Measurements from ENCODE around the gene AKT3. TPM values are rescaled to one million over a fixed set of nuclear protein-coding genes. Genes with fewer than 3 reads are reported as not detected.
"Not testable (repeated sequence)": the region's sequence is repeated elsewhere in the genome, so short reads cannot be mapped to it uniquely, and the experiment has no call there.

The AKT3 gene
- total RNA-seq, 2 experiments from 2014 or later = 29.3 to 34.6 TPM

- ATAC-seq = no peak
- Mint-ChIP-seq H3K9me3 (ENCODE audit: low read depth) (peaks cover 2% of the 10 kb centered on the region), H3K27ac (no peak overlapping the region), H3K27me3 (no peaks in the 10 kb centered on the region), H3K4me3 (no peak overlapping the region), H3K4me1 (peaks cover 44% of the 10 kb centered on the region), H3K36me3 (ENCODE audit: low read depth) (peaks cover 12% of the 10 kb centered on the region)
- CTCF ChIA-PET = interaction anchor here (2.3 kb wide), 1 partner anchor 16 kb away, joined by 6 read pairs; no protein-coding TSS in a partner anchor
- POLR2A ChIA-PET = no interaction called here
- intact Hi-C loops (cut with DNase I, micrococcal nuclease) = no loop called here
- no peak for DNase-seq
Observed at GRCh38 chr1:243841507-243841906, 8.5 kb downstream of the AKT3 start.

- ATAC-seq (peak; percentile 94), DNase-seq (no peak)
- intact Hi-C loops (cut with DNase I, micrococcal nuclease) = loop anchor here (1.0 to 5.0 kb wide), 5 partner anchors 11 to 241 kb away; partner anchors contain the start of gene AKT3 (in 1 of the 2)
- H3K36me3 Mint-ChIP-seq (ENCODE audit: low read depth) = peaks cover 33% of the 10 kb centered on the region
- H3K4me1 Mint-ChIP-seq = peaks cover 39% of the 10 kb centered on the region
- ChIA-PET POLR2A (interaction anchor here (0.9 to 1.4 kb wide), 3 partner anchors 11 to 39 kb away, joined by 4 to 7 read pairs (median 4); no protein-coding TSS in a partner anchor), CTCF (interaction anchor here (0.5 to 1.3 kb wide), 5 partner anchors 9 to 84 kb away, joined by 3 to 5 read pairs (median 3); no protein-coding TSS in a partner anchor)
- no peaks in the 10 kb centered on the region for H3K27me3 Mint-ChIP-seq
- H3K27ac Mint-ChIP-seq = peak overlapping the region; percentile 60
- peaks cover 13% of the 10 kb centered on the region for H3K9me3 Mint-ChIP-seq (ENCODE audit: low read depth)
- H3K4me3 Mint-ChIP-seq = no peak overlapping the region
Observed at GRCh38 chr1:243837907-243838535, 12.0 kb downstream of the AKT3 start.

- Mint-ChIP-seq H3K4me1 (peaks cover 41% of the 10 kb centered on the region), H3K4me3 (no peak overlapping the region), H3K36me3 (ENCODE audit: low read depth) (peaks cover 32% of the 10 kb centered on the region), H3K27me3 (no peaks in the 10 kb centered on the region), H3K27ac (no peak overlapping the region), H3K9me3 (ENCODE audit: low read depth) (peaks cover 13% of the 10 kb centered on the region)
- POLR2A ChIA-PET = no interaction called here
- no peak for ATAC-seq
- intact Hi-C loops (cut with DNase I, micrococcal nuclease) = no loop called here
- no peak for DNase-seq
- CTCF ChIA-PET = no interaction called here
Observed at GRCh38 chr1:243834130-243834529, 15.9 kb downstream of the AKT3 start.

DNA sequence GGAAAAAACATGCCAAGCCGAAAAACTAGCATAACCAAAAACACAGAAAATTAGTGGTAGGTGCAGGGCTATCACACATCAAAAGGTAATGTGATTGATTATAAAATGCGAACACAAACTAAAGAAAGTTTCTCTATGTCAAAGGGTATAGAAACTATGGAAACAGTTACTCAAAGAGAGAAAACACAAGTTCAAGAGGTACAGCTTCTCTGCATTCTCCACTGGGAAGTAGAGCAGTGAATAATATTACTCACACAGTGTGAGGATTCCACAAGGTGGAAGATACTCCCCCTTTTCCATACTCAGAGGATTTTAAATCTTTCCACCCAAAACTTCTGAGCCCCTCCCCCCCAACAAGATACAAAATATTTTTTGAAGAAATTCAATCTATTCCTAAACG is 18.6 kb downstream of the AKT3 start:
- no peak overlapping the region for H3K4me3 Mint-ChIP-seq
- DNase-seq (no peak), ATAC-seq (peak; percentile 78)
- ChIA-PET POLR2A (no interaction called here), CTCF (interaction anchor here (0.7 kb wide), 1 partner anchor 298 kb away, joined by 3 read pairs; no protein-coding TSS in a partner anchor)
- H3K27me3 Mint-ChIP-seq = no peaks in the 10 kb centered on the region
- H3K4me1 Mint-ChIP-seq = peaks cover 39% of the 10 kb centered on the region
- H3K27ac Mint-ChIP-seq = peak overlapping the region; percentile 48
- H3K36me3 Mint-ChIP-seq (ENCODE audit: low read depth) = peaks cover 30% of the 10 kb centered on the region
- H3K9me3 Mint-ChIP-seq (ENCODE audit: low read depth) = peaks cover 10% of the 10 kb centered on the region
- intact Hi-C loops (cut with DNase I, micrococcal nuclease) = loop anchor here in 1 of 2 experiments (1.0 kb wide), 1 partner anchor 19 kb away; the partner anchor contains the start of gene AKT3

GRCh38 chr1:243827206-243827605 is 22.8 kb downstream of the AKT3 start:
- intact Hi-C loops (cut with DNase I, micrococcal nuclease) = no loop called here
- Mint-ChIP-seq H3K4me3 (peak overlapping the region; percentile 12), H3K27ac (peak overlapping the region; percentile 47), H3K9me3 (ENCODE audit: low read depth) (peaks cover 9% of the 10 kb centered on the region), H3K4me1 (peaks cover 47% of the 10 kb centered on the region), H3K36me3 (ENCODE audit: low read depth) (peaks cover 42% of the 10 kb centered on the region), H3K27me3 (no peaks in the 10 kb centered on the region)
- DNase-seq (no peak), ATAC-seq (no peak)
- POLR2A ChIA-PET = no interaction called here
- CTCF ChIA-PET = interaction anchor here (1.0 kb wide), 1 partner anchor 10 kb away, joined by 3 read pairs; no protein-coding TSS in a partner anchor

GRCh38 chr1:243824907-243825306 is 25.1 kb downstream of the AKT3 start:
- peaks cover 63% of the 10 kb centered on the region for H3K36me3 Mint-ChIP-seq (ENCODE audit: low read depth)
- ATAC-seq; DNase-seq; H3K27me3 Mint-ChIP-seq; H3K4me3 Mint-ChIP-seq; H3K27ac Mint-ChIP-seq; intact Hi-C loops (cut with DNase I, micrococcal nuclease); POLR2A ChIA-PET: not testable (repeated sequence)
- peaks cover 41% of the 10 kb centered on the region for H3K4me1 Mint-ChIP-seq
- CTCF ChIA-PET = interaction anchor here (2.1 kb wide), 1 partner anchor 16 kb away, joined by 6 read pairs; no protein-coding TSS in a partner anchor
- H3K9me3 Mint-ChIP-seq (ENCODE audit: low read depth) = peaks cover 27% of the 10 kb centered on the region

GRCh38 chr1:243821177-243821680 is 28.8 kb downstream of the AKT3 start:
- no peak overlapping the region for H3K27ac Mint-ChIP-seq
- ChIA-PET POLR2A (interaction anchor here (1.1 kb wide), 1 partner anchor 23 kb away, joined by 3 read pairs; no protein-coding TSS in a partner anchor), CTCF (interaction anchor here (1.5 kb wide), 1 partner anchor 11 kb away, joined by 3 read pairs; no protein-coding TSS in a partner anchor)
- H3K27me3 Mint-ChIP-seq = no peaks in the 10 kb centered on the region
- peaks cover 27% of the 10 kb centered on the region for H3K9me3 Mint-ChIP-seq (ENCODE audit: low read depth)
- DNase-seq (no peak), ATAC-seq (no peak)
- H3K4me1 Mint-ChIP-seq = peaks cover 25% of the 10 kb centered on the region
- no peak overlapping the region for H3K4me3 Mint-ChIP-seq
- peaks cover 69% of the 10 kb centered on the region for H3K36me3 Mint-ChIP-seq (ENCODE audit: low read depth)
- intact Hi-C loops (cut with DNase I, micrococcal nuclease) = no loop called here

DNA sequence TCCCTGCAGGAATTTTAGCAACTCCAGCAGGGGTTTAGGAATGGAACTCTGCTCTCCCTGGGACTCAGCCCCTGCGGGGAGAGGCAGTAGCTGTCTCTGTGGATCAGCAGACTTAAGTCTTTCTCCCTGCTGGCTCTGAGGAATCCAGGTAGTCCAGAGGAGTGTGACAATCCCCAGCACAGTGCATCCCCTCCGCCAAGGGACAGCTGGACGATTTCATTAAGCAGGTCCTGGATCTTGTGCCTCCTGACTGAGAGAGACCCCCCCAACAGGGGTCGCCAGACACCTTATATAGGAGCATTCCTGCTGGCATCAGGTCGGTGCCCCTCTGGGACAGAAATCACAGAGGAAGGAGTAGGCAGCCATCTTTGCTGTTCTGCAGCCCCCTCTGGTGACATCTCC is 30.6 kb downstream of the AKT3 start:
- intact Hi-C loops (cut with DNase I, micrococcal nuclease) = no loop called here
- ATAC-seq (no peak), DNase-seq (no peak)
- Mint-ChIP-seq H3K9me3 (ENCODE audit: low read depth) (peaks cover 29% of the 10 kb centered on the region), H3K36me3 (ENCODE audit: low read depth) (peaks cover 64% of the 10 kb centered on the region), H3K27ac (no peak overlapping the region), H3K4me1 (peaks cover 23% of the 10 kb centered on the region), H3K27me3 (no peaks in the 10 kb centered on the region), H3K4me3 (no peak overlapping the region)
- ChIA-PET CTCF (interaction anchor here (0.8 to 1.5 kb wide), 2 partner anchors 12 to 13 kb away, joined by 3 read pairs; no protein-coding TSS in a partner anchor), POLR2A (no interaction called here)

DNA sequence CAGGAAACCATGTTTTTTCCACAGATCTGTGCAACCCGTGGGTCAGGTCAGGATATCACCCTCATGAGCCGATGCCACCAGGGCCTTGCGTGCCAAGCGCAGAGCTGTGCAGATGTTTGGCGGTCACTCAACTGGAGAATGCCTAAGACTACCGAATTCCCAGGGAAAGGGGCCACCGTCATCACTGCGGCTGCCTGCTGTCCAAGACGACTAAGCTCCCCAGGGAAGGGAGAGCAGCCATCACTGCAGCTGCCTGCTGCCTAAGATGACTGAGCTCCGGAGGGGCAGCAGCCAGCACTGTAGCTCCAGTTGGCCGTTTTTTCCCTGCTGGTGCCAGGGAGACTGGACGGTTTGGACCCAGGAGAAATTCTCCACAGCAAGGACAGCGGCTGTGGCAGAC is 31.1 kb downstream of the AKT3 start:
- CTCF ChIA-PET = interaction anchor here (0.8 kb wide), 1 partner anchor 11 kb away, joined by 3 read pairs; no protein-coding TSS in a partner anchor
- H3K4me1 Mint-ChIP-seq = peaks cover 19% of the 10 kb centered on the region

DNA sequence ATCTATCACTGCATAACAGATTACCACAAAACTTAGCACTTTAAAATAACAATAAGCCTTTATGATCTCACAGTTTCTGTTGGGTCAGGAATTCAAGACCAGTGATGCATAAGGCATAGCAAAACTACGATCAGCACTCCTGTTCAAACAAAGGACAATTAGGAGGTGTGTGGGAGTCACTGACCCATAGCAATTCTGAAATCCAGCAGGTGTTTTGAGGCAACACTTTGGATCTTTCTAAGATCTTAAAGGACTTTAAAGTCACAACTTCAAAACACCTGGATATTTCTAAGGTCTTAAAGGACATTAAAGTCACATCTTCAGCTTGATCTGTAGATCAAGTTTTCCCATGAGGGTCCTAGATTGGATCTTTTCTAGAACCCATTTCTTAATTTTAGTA is 35.3 kb downstream of the AKT3 start:
- Mint-ChIP-seq H3K4me1 (peaks cover 9% of the 10 kb centered on the region), H3K27ac (no peak overlapping the region), H3K36me3 (ENCODE audit: low read depth) (peaks cover 35% of the 10 kb centered on the region), H3K4me3 (no peak overlapping the region), H3K27me3 (no peaks in the 10 kb centered on the region), H3K9me3 (ENCODE audit: low read depth) (peaks cover 10% of the 10 kb centered on the region)
- intact Hi-C loops (cut with DNase I, micrococcal nuclease) = no loop called here
- ChIA-PET POLR2A (no interaction called here), CTCF (interaction anchor here (0.6 to 1.2 kb wide), 2 partner anchors 12 to 20 kb away, joined by 3 read pairs; no protein-coding TSS in a partner anchor)
- no peak for DNase-seq
- ATAC-seq = no peak

More for the DNA sequence above, 31.1 kb downstream of the AKT3 start:
- H3K36me3 Mint-ChIP-seq (ENCODE audit: low read depth) = peaks cover 61% of the 10 kb centered on the region
- no peak overlapping the region for H3K4me3 Mint-ChIP-seq
- POLR2A ChIA-PET = no interaction called here
- intact Hi-C loops (cut with DNase I, micrococcal nuclease) = no loop called here
- H3K27me3 Mint-ChIP-seq = no peaks in the 10 kb centered on the region
- ATAC-seq (no peak), DNase-seq (no peak)
- peaks cover 30% of the 10 kb centered on the region for H3K9me3 Mint-ChIP-seq (ENCODE audit: low read depth)
- H3K27ac Mint-ChIP-seq = no peak overlapping the region

- Mint-ChIP-seq H3K36me3 (ENCODE audit: low read depth) (peaks cover 43% of the 10 kb centered on the region), H3K4me1 (peaks cover 65% of the 10 kb centered on the region)
- H3K27me3 Mint-ChIP-seq; POLR2A ChIA-PET; ATAC-seq; H3K4me3 Mint-ChIP-seq; intact Hi-C loops (cut with DNase I, micrococcal nuclease); DNase-seq; H3K9me3 Mint-ChIP-seq (ENCODE audit: low read depth); H3K27ac Mint-ChIP-seq: not testable (repeated sequence)
- CTCF ChIA-PET = interaction anchor here (1.1 kb wide), 1 partner anchor 12 kb away, joined by 3 read pairs; no protein-coding TSS in a partner anchor
Observed at GRCh38 chr1:243807346-243807745, 42.7 kb downstream of the AKT3 start.

All from activated CD4-positive, alpha-beta T cell treated with anti-CD3 and anti-CD28 coated beads for 36 hours (primary cell).